ENCODE data around the gene ARL4A. TPM values are rescaled to one million over a fixed set of nuclear protein-coding genes. Genes with fewer than 3 reads are reported as not detected.
"Not testable (repeated sequence)": the region's sequence is repeated elsewhere in the genome, so short reads cannot be mapped to it uniquely, and the experiment has no call there.

The ARL4A gene
- total RNA-seq, 1 experiment from 2014 or later = 18.3 TPM

DNA sequence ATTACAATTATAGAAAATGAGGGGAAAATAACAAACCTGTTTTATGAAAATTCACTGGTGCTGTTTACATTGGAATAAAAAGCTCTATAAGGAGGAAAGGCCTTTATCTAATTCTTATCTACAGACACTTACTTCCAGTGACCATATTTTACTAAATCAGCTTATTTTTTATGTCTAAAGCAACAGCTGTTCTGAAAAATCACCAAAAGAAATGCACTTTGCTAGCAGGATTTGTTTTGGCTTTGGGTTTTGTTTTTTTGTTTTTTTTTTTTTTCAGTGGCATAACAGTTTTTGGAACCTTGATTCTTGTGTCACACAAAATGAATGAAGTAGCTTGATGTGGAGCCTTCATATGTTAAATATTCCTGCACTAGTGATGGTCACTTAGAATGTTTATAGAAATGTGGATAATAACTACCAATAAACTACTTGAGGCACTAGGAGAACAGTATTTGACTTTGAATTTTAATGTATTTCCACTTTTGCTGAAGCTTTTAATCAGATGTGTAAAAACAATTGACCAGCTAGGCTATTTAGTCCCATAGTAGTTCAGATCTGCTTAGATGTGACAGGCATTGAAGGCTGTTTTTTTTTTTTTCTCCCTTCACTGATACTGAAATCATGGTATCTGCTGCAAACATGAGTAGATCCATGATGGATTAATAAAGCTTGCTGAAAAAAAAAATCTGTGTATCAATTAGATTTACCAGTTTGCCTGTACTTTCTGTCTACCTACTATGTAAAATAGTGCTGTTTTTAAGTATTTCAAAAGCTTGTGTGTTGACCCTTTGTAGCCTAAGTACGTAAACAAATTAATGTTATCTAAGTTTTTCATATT is 2.8 kb downstream of the ARL4A start:
- DNase-seq (ENCODE audit: low spot score) = no peak
- peaks cover 11% of the 10 kb centered on the region for H3K4me1 ChIP-seq (ENCODE audit: insufficient read depth, low read length, poor library complexity, severe bottlenecking)
- peak overlapping the region; percentile 25 for H3K4me3 ChIP-seq (ENCODE audit: low read depth, low read length, poor library complexity, severe bottlenecking)
- ChIA-PET POLR2A (ENCODE audit: low non-redundant PET) (interaction anchor here (0.7 kb wide), 1 partner anchor 39 kb away, joined by 6 read pairs; no protein-coding TSS in a partner anchor), CTCF (no interaction called here)
- H3K27me3 ChIP-seq (replicated peaks; ENCODE audit: insufficient read depth, low read depth, low read length, poor library complexity) = no peaks in the 10 kb centered on the region
- intact Hi-C loops (cut with micrococcal nuclease; ENCODE audit: unreplicated experiment) = no loop called here
- no TSS peak for BruUV-seq (replicated peaks)
- H3K36me3 ChIP-seq (ENCODE audit: insufficient read depth, low read length, poor library complexity, severe bottlenecking) = no peaks in the 10 kb centered on the region
- H3K9me3 ChIP-seq (ENCODE audit: low read depth, low read length, poor library complexity, severe bottlenecking) = no peaks in the 10 kb centered on the region
- no peak overlapping the region for H3K27ac ChIP-seq (ENCODE audit: low read depth, low read length, poor library complexity, severe bottlenecking)
- TF ChIP-seq EZH2 (IDR thresholded peaks at IDR 0.05; ENCODE audit: borderline replicate concordance, low read depth, low read length, poor library complexity, severe bottlenecking) (no peak), CTCF (conservative IDR thresholded peaks at IDR 0.05; ENCODE audit: low read depth, low read length) (no peak)

DNA sequence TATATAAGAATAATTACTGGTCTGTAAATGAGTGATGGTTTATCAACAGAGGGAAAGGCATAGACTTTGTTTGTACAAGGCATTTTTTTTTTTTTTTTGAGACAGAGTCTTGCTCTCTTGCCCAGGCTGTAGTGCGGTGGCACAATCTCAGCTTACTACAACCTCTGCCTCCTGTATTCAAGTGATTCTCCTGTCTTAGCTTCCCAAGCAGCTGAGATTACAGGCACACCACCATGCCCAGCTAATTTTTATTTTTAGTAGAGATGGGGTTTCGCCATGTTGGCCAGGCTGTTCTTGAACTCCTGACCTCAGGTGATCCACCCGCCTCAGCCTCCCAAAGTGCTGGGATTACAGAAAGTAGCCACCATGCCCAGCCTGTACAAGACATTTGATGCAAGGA is 4.0 kb downstream of the ARL4A start:
- intact Hi-C loops (cut with micrococcal nuclease; ENCODE audit: unreplicated experiment); BruUV-seq (replicated peaks); DNase-seq (ENCODE audit: low spot score); CTCF ChIA-PET; POLR2A ChIA-PET (ENCODE audit: low non-redundant PET); H3K27ac ChIP-seq (ENCODE audit: low read depth, low read length, poor library complexity, severe bottlenecking); H3K27me3 ChIP-seq (replicated peaks; ENCODE audit: insufficient read depth, low read depth, low read length, poor library complexity); H3K36me3 ChIP-seq (ENCODE audit: insufficient read depth, low read length, poor library complexity, severe bottlenecking); H3K4me3 ChIP-seq (ENCODE audit: low read depth, low read length, poor library complexity, severe bottlenecking); H3K9me3 ChIP-seq (ENCODE audit: low read depth, low read length, poor library complexity, severe bottlenecking); H3K4me1 ChIP-seq (ENCODE audit: insufficient read depth, low read length, poor library complexity, severe bottlenecking): not testable (repeated sequence)

- no TSS peak for BruUV-seq (replicated peaks)
- Histone ChIP-seq H3K27ac (ENCODE audit: low read depth, low read length, poor library complexity, severe bottlenecking) (no peak overlapping the region), H3K27me3 (replicated peaks; ENCODE audit: insufficient read depth, low read depth, low read length, poor library complexity) (no peaks in the 10 kb centered on the region), H3K4me3 (ENCODE audit: low read depth, low read length, poor library complexity, severe bottlenecking) (no peak overlapping the region), H3K36me3 (ENCODE audit: insufficient read depth, low read length, poor library complexity, severe bottlenecking) (no peaks in the 10 kb centered on the region), H3K4me1 (ENCODE audit: insufficient read depth, low read length, poor library complexity, severe bottlenecking) (peaks cover 5% of the 10 kb centered on the region), H3K9me3 (ENCODE audit: low read depth, low read length, poor library complexity, severe bottlenecking) (no peaks in the 10 kb centered on the region)
- no peak for TF ChIP-seq EZH2 (IDR thresholded peaks at IDR 0.05; ENCODE audit: borderline replicate concordance, low read depth, low read length, poor library complexity, severe bottlenecking)
- TF ChIP-seq CTCF (conservative IDR thresholded peaks at IDR 0.05; ENCODE audit: low read depth, low read length) = no peak
- ChIA-PET CTCF (no interaction called here), POLR2A (ENCODE audit: low non-redundant PET) (no interaction called here)
- DNase-seq (ENCODE audit: low spot score) = no peak
- intact Hi-C loops (cut with micrococcal nuclease; ENCODE audit: unreplicated experiment) = no loop called here
These were observed 4.6 kb downstream of the ARL4A start for GRCh38 chr7:12692035-12692434.
